ENCODE data around the gene PCED1B.
"Not testable (repeated sequence)": the region's sequence is repeated elsewhere in the genome, so short reads cannot be mapped to it uniquely, and the experiment has no call there.

The PCED1B gene

GRCh38 chr12:47206450-47207339 lies 127.3 kb downstream of the PCED1B start:
- no peak for DNase-seq (ENCODE audit: low spot score)

DNA sequence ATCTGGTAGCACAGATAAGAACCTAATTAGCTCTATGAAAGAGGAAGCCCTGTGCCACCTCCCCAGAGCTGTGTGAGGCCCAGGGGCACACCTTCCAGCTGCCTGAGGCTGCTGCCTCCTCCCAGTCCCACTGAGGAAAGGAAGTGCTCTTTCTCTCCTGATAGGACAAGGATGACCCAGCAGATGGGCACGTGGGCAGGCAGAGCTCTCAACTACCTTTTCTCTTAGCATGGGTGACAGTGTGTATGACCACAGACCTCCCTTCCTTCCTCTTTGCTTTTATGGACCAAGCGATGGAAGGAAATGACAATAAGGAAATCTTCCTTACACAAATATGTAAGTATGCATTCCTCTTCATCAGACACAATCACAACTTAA lies 127.9 kb downstream of the PCED1B start:
- DNase-seq (ENCODE audit: low spot score), result no peak

DNA sequence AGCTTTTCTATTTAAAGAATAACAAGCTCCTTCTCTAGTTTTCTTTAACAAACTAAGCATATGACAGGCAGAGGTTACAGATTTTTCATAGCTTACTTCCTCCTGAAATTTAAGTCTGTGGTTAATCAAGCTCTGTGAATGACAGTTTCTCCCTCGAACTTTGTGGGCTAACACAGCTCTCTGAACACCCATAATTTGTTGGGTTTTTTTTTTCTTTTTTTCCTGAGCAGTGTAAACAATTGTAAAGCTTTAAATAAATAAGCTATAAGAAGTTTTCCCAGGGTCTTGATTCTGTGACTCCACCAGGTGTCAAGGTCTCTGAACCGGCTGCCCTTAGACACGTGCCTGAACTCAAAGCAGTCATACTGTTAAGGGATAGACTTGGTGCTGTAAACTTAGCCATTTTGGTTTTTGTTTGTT lies 128.4 kb downstream of the PCED1B start:
- no peak for DNase-seq (ENCODE audit: low spot score)

DNA sequence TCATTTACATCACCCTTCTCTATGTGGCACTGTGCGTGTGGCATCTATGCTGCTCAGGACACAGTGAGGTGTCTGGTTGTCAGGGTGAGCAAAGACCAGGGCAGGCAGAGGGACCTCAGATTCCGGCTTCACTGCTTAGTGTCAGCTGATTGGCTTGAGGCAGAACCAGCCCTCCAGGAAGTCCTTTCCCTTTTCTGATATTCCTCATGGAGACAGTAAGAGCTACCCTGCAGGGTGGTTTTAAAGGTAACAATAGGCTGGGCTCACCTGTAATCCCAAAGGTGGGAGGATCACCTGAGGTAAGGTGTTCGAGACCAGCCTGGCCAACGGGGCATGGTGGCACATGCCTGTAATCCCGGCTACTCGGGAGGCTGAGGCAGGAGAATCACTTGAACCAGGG lies 129.6 kb downstream of the PCED1B start:
- no peak for DNase-seq (ENCODE audit: low spot score)

DNA sequence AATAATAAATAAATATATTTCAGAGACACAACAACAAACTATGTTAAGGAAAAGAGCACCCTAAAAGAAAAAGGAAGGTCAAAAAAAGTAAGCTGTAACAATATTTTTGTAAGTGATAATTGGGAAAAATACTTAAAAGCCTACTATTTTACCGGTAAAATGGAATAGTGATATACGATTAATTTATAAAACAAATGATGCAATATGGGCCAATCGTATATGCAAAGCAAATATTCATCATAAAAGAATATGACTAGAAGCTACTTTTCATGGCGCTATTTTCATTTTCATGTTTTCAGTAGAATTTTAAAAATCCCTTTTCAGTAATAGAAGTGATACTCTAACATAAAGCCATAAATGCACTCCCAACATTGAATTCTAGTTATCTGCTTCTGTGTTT lies 131.4 kb downstream of the PCED1B start:
- DNase-seq (ENCODE audit: low spot score), result no peak

DNA sequence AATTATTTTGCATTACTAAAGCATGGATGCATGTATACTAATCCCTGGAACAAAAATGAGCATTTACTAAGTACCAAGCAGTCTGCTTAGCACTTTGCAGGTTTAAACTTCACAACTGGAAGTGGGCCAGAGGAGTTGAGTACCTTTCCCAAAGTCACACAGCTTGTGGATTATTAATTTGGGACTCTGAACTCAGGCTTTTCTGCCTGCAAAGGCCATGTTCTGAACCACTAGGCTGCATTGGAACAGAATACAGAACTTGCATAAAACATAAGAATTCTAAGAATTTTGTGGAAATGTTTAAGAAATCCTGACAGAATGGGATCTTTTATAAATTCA lies 133.2 kb downstream of the PCED1B start:
- DNase-seq (ENCODE audit: low spot score), result no peak

- DNase-seq (ENCODE audit: low spot score), result no peak
Observed at GRCh38 chr12:47213396-47213795, 134.0 kb downstream of the PCED1B start.

DNA sequence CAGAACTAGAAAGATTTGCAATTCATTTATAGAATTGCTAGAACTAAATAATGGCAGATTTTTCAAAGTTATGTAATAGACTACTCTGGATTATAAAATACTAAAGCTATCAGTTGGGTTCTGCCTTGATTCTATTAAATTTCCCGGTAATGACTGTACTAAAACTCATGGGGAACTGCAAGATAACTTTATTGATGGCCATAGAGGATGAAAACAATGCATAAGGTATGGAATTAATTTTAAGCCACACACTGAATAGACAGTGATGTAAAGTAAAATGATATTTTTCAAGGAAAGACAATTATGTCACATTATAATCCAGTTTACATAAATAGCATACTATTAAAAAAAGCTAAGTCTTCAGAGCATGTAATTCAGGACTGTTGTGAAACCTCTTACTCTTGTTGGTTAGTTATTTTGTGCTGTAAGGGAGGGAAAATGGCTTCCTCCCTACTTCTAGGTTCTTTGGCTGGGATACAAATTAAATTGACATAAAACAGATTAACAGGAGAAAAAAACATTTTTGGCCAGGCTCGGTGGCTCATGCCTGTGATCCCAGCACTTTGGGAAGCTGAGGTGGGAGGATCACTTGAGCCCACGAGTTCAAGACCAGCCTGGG lies 134.7 kb downstream of the PCED1B start:
- no peak for DNase-seq (ENCODE audit: low spot score)

GRCh38 chr12:47214771-47215170 lies 135.3 kb downstream of the PCED1B start:
- no peak for DNase-seq (ENCODE audit: low spot score)

DNA sequence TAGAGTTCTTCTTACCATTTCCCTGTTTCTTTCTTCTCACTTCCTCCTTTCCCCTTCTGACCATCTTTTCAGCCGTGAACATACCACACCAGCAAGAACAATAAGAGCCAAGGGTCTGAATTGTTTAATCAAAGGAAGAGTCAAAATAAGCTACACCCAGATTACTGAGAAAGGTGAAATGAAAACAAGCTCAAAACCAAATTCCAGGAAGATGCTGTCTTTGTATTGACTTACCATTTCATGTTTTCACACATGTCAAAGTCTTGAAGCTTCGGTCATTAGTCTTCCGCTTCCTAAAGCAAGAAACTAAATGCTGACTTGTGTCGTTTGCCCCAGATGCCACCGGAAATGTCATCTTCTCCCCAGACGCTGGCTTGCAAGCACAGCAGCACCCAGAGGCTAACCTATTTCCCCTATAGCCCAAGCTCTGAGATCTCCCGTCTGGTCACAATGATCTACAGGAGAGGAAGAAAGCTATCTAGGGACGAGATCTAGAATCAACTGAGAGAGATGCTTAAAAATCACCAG lies 136.8 kb downstream of the PCED1B start:
- no peak for DNase-seq (ENCODE audit: low spot score)

DNA sequence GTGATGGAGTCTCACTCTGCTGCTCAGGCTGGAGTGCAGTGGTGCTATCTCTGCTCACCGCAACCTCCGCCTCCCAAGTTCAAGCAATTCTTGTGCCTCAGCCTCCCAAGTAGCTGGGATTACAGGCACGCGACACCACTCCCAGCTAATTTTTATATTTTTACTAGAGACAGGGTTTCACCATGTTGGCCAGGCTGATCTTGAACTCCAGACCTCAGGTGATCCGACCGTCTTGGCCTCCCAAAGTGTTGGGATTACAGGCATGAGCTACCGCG lies 138.1 kb downstream of the PCED1B start:
- not testable (repeated sequence) for DNase-seq (ENCODE audit: low spot score)

GRCh38 chr12:47218191-47218654 lies 138.8 kb downstream of the PCED1B start:
- DNase-seq (ENCODE audit: low spot score), result no peak

- no peak for DNase-seq (ENCODE audit: low spot score)
Observed at GRCh38 chr12:47219243-47219642, 139.8 kb downstream of the PCED1B start.

DNA sequence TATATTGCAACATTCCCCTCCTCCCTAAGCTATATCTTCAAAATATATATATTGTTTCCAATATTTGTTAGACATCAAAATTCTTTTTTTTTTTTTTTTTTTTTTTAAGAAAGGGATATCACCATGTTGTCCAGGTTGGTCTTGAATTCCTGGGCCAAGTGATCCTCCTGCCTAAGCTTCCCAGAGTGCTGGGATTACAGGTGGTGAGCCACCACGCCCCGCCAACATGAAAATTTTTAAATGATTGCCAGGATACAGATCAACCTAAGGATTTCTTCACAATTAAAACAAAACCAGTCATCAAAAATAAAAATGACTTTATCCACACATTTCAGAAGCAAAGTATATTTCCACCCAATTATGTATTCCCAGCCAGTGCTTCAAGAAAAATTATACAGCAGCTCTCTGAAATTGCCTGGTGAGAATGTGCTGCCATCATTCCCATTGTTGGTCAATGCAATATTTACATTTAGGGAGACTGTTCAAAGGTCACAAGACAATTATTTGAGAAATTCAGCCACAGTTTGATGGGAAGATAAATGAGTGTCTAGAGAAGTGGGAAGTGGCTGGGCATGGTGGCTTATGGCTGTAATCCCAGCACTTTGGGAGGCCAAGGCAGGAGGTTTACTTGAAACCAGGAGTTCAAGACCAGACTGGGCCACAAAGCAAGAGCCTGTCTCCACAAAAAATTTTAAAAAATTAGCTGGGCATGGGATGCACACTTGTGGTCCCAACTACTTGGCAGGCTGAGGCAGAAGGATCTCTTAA lies 142.0 kb downstream of the PCED1B start:
- DNase-seq (ENCODE audit: low spot score), result no peak

DNA sequence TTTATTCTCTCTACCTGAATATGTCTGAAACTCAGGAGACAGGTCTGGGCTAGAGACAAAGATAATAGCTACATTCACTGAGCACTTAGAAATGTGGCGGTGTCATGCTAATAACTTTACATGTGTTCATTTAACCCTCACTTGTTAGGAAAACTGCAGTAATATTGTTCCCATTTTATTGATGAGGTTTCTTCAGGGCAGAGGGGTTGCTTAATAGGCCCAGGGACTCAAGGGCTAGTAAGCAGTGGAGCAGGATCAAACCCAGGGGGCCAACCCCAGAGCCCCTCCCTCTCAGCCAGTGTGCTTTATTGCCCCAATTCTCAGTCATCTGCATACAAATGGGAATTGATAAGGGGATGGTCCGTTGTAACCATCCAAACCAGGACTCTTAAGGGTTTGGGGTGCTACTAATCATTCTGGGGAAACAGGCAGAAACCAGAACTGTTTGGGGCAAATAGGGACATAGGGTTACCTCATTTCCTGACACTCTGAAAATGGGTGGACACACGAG lies 143.2 kb downstream of the PCED1B start:
- no peak for DNase-seq (ENCODE audit: low spot score)

- DNase-seq (ENCODE audit: low spot score), result no peak
Observed at GRCh38 chr12:47223031-47223847, 143.8 kb downstream of the PCED1B start.

DNA sequence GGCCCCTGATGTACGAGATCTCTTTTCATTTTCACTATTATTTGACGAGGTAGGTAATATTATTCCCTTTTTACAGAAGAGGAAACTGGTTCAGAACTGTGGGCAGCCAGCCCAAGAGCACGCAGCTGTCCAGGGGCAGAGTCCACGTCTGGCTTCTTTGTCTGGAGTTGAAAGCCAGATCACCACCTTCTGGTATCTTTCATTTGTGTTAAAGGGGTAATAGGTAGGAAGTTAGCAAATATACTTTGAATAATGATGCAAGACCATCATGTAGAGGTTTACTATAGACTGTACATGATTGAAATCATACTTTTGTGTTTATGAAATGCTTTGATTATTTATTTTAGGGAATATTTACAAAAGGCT lies 144.4 kb downstream of the PCED1B start:
- no peak for DNase-seq (ENCODE audit: low spot score)

DNA sequence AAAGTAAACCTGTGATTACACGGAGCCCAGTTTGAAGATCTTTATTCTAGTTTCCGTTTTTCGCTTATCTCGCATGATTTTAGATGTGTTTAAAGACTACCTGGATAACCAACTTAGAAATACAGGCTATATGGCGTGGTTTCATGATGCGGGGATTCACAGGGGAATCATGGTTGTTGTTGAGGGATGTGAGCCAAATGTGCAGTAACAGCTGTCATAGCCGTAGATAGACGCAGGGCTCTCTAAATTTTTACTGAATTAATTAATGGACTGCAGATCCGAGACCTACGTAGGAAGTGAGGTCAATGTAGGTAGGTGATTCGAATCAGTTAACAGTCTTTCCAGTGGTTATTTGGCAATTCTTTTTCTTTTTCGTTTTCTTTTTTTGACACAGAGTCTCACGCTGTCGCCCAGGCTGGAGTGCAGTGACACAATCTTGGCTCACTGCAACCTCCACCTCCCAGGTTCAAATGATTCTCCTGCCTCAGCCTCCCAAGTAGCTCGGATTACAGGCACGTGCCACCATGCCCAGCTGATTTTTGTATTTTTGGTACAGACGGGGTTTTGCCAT lies 145.2 kb downstream of the PCED1B start:
- DNase-seq (ENCODE audit: low spot score), result no peak

DNA sequence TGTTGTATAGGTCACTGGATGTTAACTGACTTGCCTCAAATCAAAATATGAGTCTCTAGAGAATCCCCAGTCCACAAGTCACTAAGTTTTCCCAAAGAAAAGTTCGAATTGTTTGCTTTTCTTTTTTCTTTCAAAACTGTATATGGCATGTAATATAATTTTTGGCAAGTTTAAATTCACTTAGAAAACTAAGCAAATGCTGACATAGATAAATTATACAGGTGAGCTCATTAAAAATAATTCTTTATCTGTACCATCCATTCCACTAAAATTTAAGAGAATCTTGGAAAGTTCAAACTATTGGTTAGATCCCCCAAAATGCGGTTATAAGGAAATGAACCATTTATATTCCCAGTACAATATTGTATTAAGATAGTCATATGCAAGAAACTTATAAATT lies 145.9 kb downstream of the PCED1B start:
- no peak for DNase-seq (ENCODE audit: low spot score)

DNA sequence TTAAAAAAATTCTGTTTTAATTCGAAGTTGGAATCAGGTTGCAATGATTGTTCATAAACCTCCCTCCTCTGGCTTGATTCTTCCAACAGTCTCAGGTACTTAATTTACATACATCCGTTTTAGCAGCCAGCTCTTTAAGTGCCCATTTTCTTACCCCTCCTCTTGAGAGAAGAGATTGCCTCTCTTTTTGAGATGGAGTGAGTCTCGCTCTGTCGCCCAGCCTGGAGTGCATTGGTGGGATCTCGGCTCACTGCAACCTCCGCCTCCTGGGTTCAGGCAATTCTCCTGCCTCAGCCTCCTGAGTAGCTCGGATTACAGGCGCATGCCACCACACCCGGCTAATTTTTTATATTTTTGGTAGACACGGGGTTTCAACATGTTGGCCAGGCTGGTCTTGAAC lies 146.8 kb downstream of the PCED1B start:
- DNase-seq (ENCODE audit: low spot score), result no peak

- DNase-seq (ENCODE audit: low spot score), result no peak
Observed at GRCh38 chr12:47228802-47229201, 149.4 kb downstream of the PCED1B start.

- no peak for DNase-seq (ENCODE audit: low spot score)
Observed at GRCh38 chr12:47231456-47231855, 152.0 kb downstream of the PCED1B start.

Measured in D341Med (cell line).